ENCODE data around the gene MAGI1.

DNA sequence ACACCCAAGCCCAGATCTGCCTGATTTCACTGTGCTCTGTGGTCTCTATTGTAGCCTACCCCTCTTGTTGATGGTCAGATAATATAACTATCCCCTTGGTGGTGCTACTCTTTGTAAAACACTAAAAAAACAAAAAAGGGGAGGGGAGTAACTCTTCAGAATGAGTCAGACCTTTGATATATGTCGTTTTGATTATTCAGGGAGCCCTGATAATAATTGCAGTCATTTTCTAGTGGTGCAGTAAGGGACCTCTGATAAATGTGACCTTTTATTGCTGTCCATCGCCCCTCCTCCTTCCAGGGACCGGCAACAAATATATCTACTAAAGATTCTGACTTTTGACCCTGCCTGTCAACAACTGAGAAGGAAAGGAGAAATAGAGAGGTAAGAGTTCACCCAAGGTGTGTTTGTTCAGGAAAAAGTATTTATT lies 45.1 kb upstream of the MAGI1 start:
- no peak for TF ChIP-seq POLR2A (IDR thresholded peaks at IDR 0.05)
- TF ChIP-seq, protein P1, sequence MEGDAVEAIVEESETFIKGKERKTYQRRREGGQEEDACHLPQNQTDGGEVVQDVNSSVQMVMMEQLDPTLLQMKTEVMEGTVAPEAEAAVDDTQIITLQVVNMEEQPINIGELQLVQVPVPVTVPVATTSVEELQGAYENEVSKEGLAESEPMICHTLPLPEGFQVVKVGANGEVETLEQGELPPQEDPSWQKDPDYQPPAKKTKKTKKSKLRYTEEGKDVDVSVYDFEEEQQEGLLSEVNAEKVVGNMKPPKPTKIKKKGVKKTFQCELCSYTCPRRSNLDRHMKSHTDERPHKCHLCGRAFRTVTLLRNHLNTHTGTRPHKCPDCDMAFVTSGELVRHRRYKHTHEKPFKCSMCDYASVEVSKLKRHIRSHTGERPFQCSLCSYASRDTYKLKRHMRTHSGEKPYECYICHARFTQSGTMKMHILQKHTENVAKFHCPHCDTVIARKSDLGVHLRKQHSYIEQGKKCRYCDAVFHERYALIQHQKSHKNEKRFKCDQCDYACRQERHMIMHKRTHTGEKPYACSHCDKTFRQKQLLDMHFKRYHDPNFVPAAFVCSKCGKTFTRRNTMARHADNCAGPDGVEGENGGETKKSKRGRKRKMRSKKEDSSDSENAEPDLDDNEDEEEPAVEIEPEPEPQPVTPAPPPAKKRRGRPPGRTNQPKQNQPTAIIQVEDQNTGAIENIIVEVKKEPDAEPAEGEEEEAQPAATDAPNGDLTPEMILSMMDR (IDR thresholded peaks at IDR 0.05), result no peak
